ENCODE results near the gene CALN1.
"Not testable (repeated sequence)": the region's sequence is repeated elsewhere in the genome, so short reads cannot be mapped to it uniquely, and the experiment has no call there.

CALN1 gene

GRCh38 chr7:72408966-72409637, 3.0 kb downstream of the CALN1 start:
- DNase-seq (ENCODE audit: low read depth, low spot score), result no peak

DNA sequence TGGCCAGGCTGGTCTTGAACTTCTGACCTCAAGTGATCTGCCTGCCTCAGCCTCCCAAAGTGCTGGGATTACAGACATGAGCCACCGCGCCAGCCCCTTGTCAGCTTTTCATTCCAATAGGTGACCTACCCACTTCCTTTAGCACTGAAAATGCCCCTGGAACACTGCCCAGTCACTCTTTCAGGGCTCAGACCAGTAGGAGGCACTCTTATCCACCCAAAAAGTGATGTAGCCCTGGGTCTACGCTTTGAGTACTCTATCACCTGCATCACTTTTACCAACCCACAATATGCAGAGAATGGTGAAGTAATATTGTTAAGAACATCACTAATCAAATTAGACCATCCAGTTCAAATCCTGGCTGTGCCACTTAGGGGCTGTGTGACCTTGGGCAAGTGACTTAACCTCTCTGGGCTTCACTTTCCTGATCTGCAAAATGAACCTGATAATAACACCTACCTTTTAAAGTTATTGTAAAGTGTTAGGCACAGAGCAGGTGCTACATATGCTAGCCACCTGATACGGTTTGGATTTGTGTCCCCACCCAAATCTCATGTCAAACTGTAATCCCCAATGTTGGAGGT, 5.2 kb downstream of the CALN1 start:
- DNase-seq (ENCODE audit: low read depth, low spot score), result no peak

- no peak for DNase-seq (ENCODE audit: low read depth, low spot score)
Measured at GRCh38 chr7:72405871-72406270, 6.3 kb downstream of the CALN1 start.

DNA sequence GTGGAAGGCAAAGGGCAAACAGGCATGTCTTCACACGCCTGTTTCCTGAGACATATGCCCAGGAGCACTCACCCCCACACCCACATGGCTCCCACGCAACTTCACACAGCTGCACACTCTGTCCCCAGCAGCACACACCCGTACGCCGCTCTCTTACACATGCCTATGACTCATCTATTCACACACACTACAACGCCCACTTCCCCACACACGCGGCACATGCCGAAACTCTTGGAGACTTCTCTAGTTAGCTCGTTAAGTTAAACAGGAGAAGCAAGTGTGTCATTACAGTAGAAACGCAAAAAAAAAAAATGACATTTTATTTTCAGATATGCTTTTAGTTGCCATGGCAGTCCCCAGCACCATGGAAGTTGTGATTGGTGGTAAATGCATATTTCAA, 6.7 kb downstream of the CALN1 start:
- DNase-seq (ENCODE audit: low read depth, low spot score), result no peak

- no peak for DNase-seq (ENCODE audit: low read depth, low spot score)
Measured at GRCh38 chr7:72404743-72405142, 7.4 kb downstream of the CALN1 start.

GRCh38 chr7:72403458-72404076, 8.6 kb downstream of the CALN1 start:
- no peak for DNase-seq (ENCODE audit: low read depth, low spot score)

- DNase-seq (ENCODE audit: low read depth, low spot score), result no peak
Measured at GRCh38 chr7:72394016-72394415, 18.1 kb downstream of the CALN1 start.

DNA sequence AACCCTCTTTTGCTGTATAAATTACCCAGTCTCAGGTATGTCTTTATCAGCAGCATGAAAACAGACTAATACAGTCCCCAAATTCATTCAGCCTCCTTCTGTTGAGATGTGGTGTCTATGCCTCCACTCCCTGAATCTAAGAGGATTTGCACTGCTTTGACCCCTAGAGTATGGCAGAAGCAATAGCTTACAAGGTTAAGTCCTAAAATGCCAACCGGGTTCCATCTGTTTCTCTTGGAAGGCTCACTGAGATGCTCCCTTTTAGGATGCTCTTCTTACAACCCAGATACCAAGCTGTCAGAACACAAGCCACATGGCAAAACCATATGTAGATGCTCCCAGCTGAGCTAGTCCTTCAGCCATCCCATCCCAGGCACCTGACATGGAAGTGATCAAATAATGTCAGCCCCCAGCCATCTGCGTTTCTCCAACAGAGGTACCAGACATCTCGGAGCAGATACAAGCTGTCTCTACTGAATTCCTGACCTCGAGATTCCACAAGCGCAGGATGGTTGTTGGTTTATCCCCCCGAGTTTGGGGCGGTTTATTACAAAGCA, 20.2 kb downstream of the CALN1 start:
- no peak for DNase-seq (ENCODE audit: low read depth, low spot score)

- DNase-seq (ENCODE audit: low read depth, low spot score), result no peak
Measured at GRCh38 chr7:72386118-72386517, 26.0 kb downstream of the CALN1 start.

DNA sequence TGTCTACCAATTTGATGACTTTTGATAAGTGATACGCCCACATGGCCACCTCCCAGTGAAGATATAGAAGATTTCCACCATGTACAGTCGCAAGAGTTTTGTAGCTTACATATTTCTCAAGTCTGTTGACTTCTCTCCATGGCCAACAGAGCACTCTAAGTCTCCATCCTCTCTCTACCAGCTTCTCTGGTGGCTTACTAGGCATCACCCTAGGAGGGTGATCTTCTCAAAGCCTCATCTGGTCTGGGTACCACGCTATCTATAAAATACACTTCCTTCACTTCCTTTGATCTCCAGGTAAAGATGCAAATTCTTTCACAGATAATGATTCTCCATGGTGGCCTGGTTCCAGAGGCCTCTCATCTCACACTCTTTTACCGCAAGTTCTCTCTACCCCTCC, 49.9 kb downstream of the CALN1 start:
- DNase-seq (ENCODE audit: low read depth, low spot score), result no peak

- no peak for DNase-seq (ENCODE audit: low read depth, low spot score)
Measured at GRCh38 chr7:72345208-72345727, 66.9 kb downstream of the CALN1 start.

GRCh38 chr7:72343991-72344390, 68.1 kb downstream of the CALN1 start:
- DNase-seq (ENCODE audit: low read depth, low spot score), result no peak

DNA sequence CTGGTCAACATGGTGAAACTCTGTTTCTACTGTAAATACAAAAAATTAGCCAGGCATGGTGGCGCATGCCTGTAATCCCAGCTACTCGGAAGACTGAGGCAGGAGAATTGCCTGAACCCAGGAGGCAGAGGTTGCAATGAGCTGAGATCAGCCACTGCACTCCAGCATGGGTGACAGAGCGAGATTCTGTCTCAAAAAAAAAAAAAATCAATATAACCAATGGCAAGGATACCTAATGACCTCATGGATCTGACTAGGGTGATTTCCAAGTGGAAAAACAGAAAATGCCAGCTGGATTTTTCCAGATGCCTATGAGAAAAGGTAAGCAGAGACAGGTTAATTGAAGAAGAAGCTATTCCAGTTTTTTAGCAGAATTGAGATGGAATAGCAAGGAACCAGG, 68.8 kb downstream of the CALN1 start:
- not testable (repeated sequence) for DNase-seq (ENCODE audit: low read depth, low spot score)

GRCh38 chr7:72337390-72338167, 74.6 kb downstream of the CALN1 start:
- DNase-seq (ENCODE audit: low read depth, low spot score), result no peak

- no peak for DNase-seq (ENCODE audit: low read depth, low spot score)
Measured at GRCh38 chr7:72336632-72337389, 75.3 kb downstream of the CALN1 start.

DNA sequence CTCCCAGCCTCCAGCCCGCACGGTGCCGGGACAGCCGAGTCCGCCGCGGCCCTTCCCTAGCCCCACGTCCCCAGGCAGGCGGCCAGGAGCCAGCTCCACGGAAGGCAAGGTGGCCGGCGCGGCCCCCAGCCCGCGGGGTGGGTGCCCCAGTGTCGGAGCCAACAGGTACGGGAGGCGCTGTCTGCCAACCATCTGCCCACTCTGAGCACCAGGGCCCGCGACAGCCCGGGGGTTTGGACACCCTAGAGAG, 75.8 kb downstream of the CALN1 start:
- DNase-seq (ENCODE audit: low read depth, low spot score), result no peak

GRCh38 chr7:72335561-72336381, 76.4 kb downstream of the CALN1 start:
- no peak for DNase-seq (ENCODE audit: low read depth, low spot score)

DNA sequence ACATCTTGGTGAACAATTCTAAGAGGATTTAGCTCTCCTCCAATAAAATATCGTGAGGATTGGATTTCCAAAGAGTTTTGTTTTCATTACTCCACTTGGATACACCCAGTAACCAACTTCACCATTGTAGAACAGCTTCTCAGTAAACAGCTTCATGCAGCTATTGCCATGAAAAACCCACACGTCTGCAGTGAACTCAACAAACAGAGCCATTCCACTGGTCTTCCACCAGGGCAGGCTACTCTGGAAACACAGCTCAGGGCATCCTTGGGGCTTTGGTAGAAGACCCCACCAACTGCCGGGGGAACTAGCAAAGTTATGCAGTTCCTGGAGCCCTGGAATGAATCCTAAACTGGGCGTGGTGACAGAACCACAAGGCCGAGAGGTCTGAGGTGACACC, 77.4 kb downstream of the CALN1 start:
- DNase-seq (ENCODE audit: low read depth, low spot score), result no peak

- no peak for DNase-seq (ENCODE audit: low read depth, low spot score)
Measured at GRCh38 chr7:72334066-72334465, 78.1 kb downstream of the CALN1 start.

- no peak for DNase-seq (ENCODE audit: low read depth, low spot score)
Measured at GRCh38 chr7:72326811-72327210, 85.3 kb downstream of the CALN1 start.

DNA sequence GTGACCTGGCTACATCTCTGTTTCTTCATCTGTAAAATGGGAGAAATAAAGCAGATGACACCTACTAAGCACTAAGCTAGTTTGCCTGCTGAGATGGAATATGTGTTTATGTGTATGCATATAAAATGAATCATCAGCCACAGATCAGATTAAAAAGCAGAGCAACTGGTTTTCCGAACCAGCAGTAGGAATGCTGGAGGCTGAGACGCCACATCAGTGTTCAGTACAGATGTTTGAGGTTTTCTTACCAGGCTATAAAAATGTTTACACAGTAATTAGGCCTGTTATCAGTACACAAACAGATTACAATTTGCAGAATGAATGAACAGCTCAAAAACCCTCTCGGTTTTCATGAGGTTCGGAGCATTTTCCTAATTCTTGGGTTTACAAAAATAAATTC, 85.8 kb downstream of the CALN1 start:
- DNase-seq (ENCODE audit: low read depth, low spot score), result no peak

All from activated naive CD8-positive, alpha-beta T cell treated with anti-CD3 and anti-CD28 coated beads, Interleukin-2, amount 50 U/mL, for 16 hours (primary cell).